Heart left ventricle (tissue), 16 donors: Measurements from ENCODE around the gene PRIMA1. TPM values are rescaled to one million over a fixed set of nuclear protein-coding genes. Genes with fewer than 3 reads are reported as not detected.

Source experiments
- ATAC-seq, 4 donors: fragments of 200-7000 bp; cut with Tn5 transposase; one replicate each; pipeline ENCODE4 v1.9.1; 2020 to 2022; ENCODE audit warnings: moderate library complexity in 4 of 4, mild to moderate bottlenecking in 3 of 4, moderate number of reproducible peaks in 1 of 4
- DNase-seq, 5 donors: peaks; one replicate each; pipeline ENCODE4 v3.0.0-alpha.2; 2020
- H3K27ac ChIP-seq, 12 donors: fragments of 200-600 bp; sonication (generic) in 4 of 12; one replicate each; pipeline versions ENCODE4 v1.5.0 to v1.8.0; 2016 to 2022; ENCODE audit warnings: mild to moderate bottlenecking in 2 of 12
- H3K27me3 ChIP-seq, 9 donors: fragments of 200-600 bp; sonication (generic) in 2 of 9; one replicate each; pipeline versions ENCODE4 v1.5.1 to v1.8.0; 2016 to 2022; ENCODE audit warnings: mild to moderate bottlenecking in 3 of 9
- H3K36me3 ChIP-seq, 9 donors: fragments of 200-600 bp; sonication (generic) in 2 of 9; one replicate each; pipeline versions ENCODE4 v1.5.0 to v1.8.0; 2018 to 2022; ENCODE audit warnings: mild to moderate bottlenecking in 2 of 9
- H3K4me1 ChIP-seq, 12 donors: fragments of 200-600 bp; sonication (generic) in 4 of 12; one replicate each; pipeline versions ENCODE4 v1.5.0 to v1.8.0; 2016 to 2022; ENCODE audit warnings: mild to moderate bottlenecking in 3 of 12
- H3K4me3 ChIP-seq, 12 donors: fragments of 200-600 bp; sonication (generic) in 4 of 12; one replicate each; pipeline versions ENCODE4 v1.5.0 to v1.8.0; 2017 to 2022; ENCODE audit warnings: mild to moderate bottlenecking in 9 of 12, moderate library complexity in 4 of 12
- H3K9me3 ChIP-seq, 12 donors: fragments of 200-600 bp; sonication (generic) in 4 of 12; one replicate each; pipeline versions ENCODE4 v1.5.0 to v1.8.0; 2016 to 2022; ENCODE audit warnings: mild to moderate bottlenecking in 1 of 12
- CTCF ChIP-seq, 12 donors: fragments of 200-600 bp; sonication (generic) in 4 of 12; IDR thresholded peaks; one replicate each; pipeline versions ENCODE4 v1.5.0 to v1.8.0; 2018 to 2022; ENCODE audit warnings: antibody characterized with exemption in 12 of 12, mild to moderate bottlenecking in 5 of 12
- POLR2A ChIP-seq, 2 donors: fragments of 450-650 bp; IDR thresholded peaks; one replicate each; pipeline ENCODE4 v1.6.1; 2017; ENCODE audit warnings: antibody characterized with exemption in 2 of 2, mild to moderate bottlenecking in 2 of 2, moderate library complexity in 2 of 2
- WGBS, 4 donors: extraction: QIAGEN DNeasy Blood & Tissue Kit in 2 of 4; methylation state at CpG; one replicate each; pipeline versions ENCODE4 v1.1.5 to v1.1.7; 2013 to 2018; 5-methylcytosine and 5-hydroxymethylcytosine counted together
- intact Hi-C, 10 donors: fragments of 100-400 bp; cut with DNase I; formaldehyde crosslinking; loops; one replicate each; pipeline versions ENCODE4 v1.11.1 to v1.14.2; 2022
- polyA plus RNA-seq, 2 donors: library from polyadenylated mRNA; stranded (reverse); fragments of 200-250 nt; gene quantifications; one replicate each; pipeline ENCODE4 v1.2.3, GENCODE V29; 2013
- total RNA-seq, 9 donors: library from RNA; depleted of rRNA in 2 of 9; stranded (reverse); fragments of >200 nt in 2 of 9; fragmentation: NEBNext Ultra II Directional in 3 of 9; extraction: Animal tissue kit (Norgen Biotek cat#: 25700) in 3 of 9; gene quantifications; one replicate each; pipeline versions ENCODE4 v1.1.0 to v1.2.4, GENCODE V29; 2016 to 2023
- donor health status: ischemic (EF 13 %, LVEDD 7.1; RV severe dilation, severe dysfunction).
- donor health status: healthy with polysubstance abuse.
- donor health status: DM: no; HTN: yes; CAD: no.
- donor health status: DM: no; HTN: no; CAD: no.
- donor health status: ischemic (EF 25% LVEDD 6.9; RV normal size, moderate dysfunction).
- donor health status: ischemic (EF 25% LVEDD 5.7; RV mildly dilated, moderate dysfunction).
- donor health status: healthy.
- donor health status: DM: yes; HTN: yes; CAD: no.
- donor health status: ischemic (EF 35%, LVEDD 5.7; RV mildly dilated, moderate dysfunction).
- donor health status: nonischemic (EF 11% LVEDD 7.7; RV severe dilation, severe dysfunction).
- donor health status: DM: yes; HTN: yes; CAD: no.
- donor health status: PGD.
- donor health status: ischemic (EF 29% LVEDD 5.4; RV normal size, mild dysfunction).
- donor health status: nonischemic (EF 23%, LVEDD 6.1; RV moderate dilation, normal function).

Gene PRIMA1
- total and polyA plus RNA-seq, 11 donors: 1.4 to 27.5 (median 5.0) TPM

- 70 to 80% (median 76%) methylated on average over 3 to 4 of the region's 4 CpGs for WGBS, 4 donors
- TF ChIP-seq CTCF (IDR thresholded peaks at IDR 0.05) (no peak), POLR2A (IDR thresholded peaks at IDR 0.05) (no peak)
- ATAC-seq (no peak), DNase-seq (peak in 1 of 5 donors; percentile 37)
- intact Hi-C loops: no loop called here
- no peak overlapping the region for H3K27ac ChIP-seq
- no peaks in the 10 kb centered on the region for H3K4me1 ChIP-seq
- no peak overlapping the region for H3K4me3 ChIP-seq
- no peaks in the 10 kb centered on the region for H3K9me3 ChIP-seq
- no peaks in the 10 kb centered on the region for H3K27me3 ChIP-seq
- H3K36me3 ChIP-seq: no peaks in the 10 kb centered on the region
Measured at GRCh38 chr14:93723001-93723400, 65.3 kb downstream of the PRIMA1 start.

GRCh38 chr14:93720981-93721483, 67.3 kb downstream of the PRIMA1 start:
- intact Hi-C loops: no loop called here
- no peak for TF ChIP-seq CTCF (IDR thresholded peaks at IDR 0.05)
- no peak for TF ChIP-seq POLR2A (IDR thresholded peaks at IDR 0.05)
- Histone ChIP-seq H3K4me1 (no peaks in the 10 kb centered on the region), H3K36me3 (no peaks in the 10 kb centered on the region), H3K27me3 (no peaks in the 10 kb centered on the region), H3K9me3 (no peaks in the 10 kb centered on the region), H3K4me3 (no peak overlapping the region), H3K27ac (no peak overlapping the region)
- 84 to 97% (median 89%) methylated on average over 10 to 13 of the region's 13 CpGs for WGBS, 4 donors
- DNase-seq (peak in 1 of 5 donors; percentile 36), ATAC-seq (no peak)

- H3K4me3 ChIP-seq: no peak overlapping the region
- intact Hi-C loops: no loop called here
- no peak for TF ChIP-seq CTCF (IDR thresholded peaks at IDR 0.05)
- TF ChIP-seq POLR2A (IDR thresholded peaks at IDR 0.05): no peak
- WGBS, 4 donors: 77 to 82% (median 79%) methylated on average over 12 of the region's 12 CpGs
- no peaks in the 10 kb centered on the region for H3K36me3 ChIP-seq
- no peaks in the 10 kb centered on the region for H3K9me3 ChIP-seq
- ATAC-seq (no peak), DNase-seq (no peak)
- H3K27ac ChIP-seq: no peak overlapping the region
- H3K27me3 ChIP-seq: no peaks in the 10 kb centered on the region
- no peaks in the 10 kb centered on the region for H3K4me1 ChIP-seq
Measured at GRCh38 chr14:93720076-93720815, 68.0 kb downstream of the PRIMA1 start.

GRCh38 chr14:93719256-93719655, 69.0 kb downstream of the PRIMA1 start:
- H3K36me3 ChIP-seq: no peaks in the 10 kb centered on the region
- H3K4me3 ChIP-seq: no peak overlapping the region
- intact Hi-C loops: no loop called here
- DNase-seq (no peak), ATAC-seq (no peak)
- no peaks in the 10 kb centered on the region for H3K9me3 ChIP-seq
- WGBS, 4 donors: 73 to 98% (median 87%) methylated on average over 3 of the region's 3 CpGs
- TF ChIP-seq POLR2A (IDR thresholded peaks at IDR 0.05) (no peak), CTCF (IDR thresholded peaks at IDR 0.05) (no peak)
- no peaks in the 10 kb centered on the region for H3K4me1 ChIP-seq
- H3K27ac ChIP-seq: no peak overlapping the region
- peaks cover 0 to 4% (median 0%) of the 10 kb centered on the region in 9 donors for H3K27me3 ChIP-seq
